Activated naive CD8-positive, alpha-beta T cell treated with anti-CD3 and anti-CD28 coated beads for 36 hours (primary cell): ENCODE measurements around the gene ING4. TPM values are rescaled to one million over a fixed set of nuclear protein-coding genes. Genes with fewer than 3 reads are reported as not detected.

Source experiments
- DNase-seq: peaks from one replicate; pipeline ENCODE4 v3.0.0; 2021
- H3K27ac Mint-ChIP-seq: one replicate; pipeline ENCODE4 v1.8.0; 2022; ENCODE audit warnings: mild to moderate bottlenecking, moderate library complexity, mixed read lengths
- H3K27me3 Mint-ChIP-seq: one replicate; pipeline ENCODE4 v1.8.0; 2022; ENCODE audit warnings: mild to moderate bottlenecking, mixed read lengths
- H3K36me3 Mint-ChIP-seq: one replicate; pipeline ENCODE4 v1.8.0; 2021; ENCODE audit warnings: mild to moderate bottlenecking, mixed read lengths
- H3K4me1 Mint-ChIP-seq: one replicate; pipeline ENCODE4 v1.8.0; 2021; ENCODE audit warnings: mixed read lengths
- H3K4me3 Mint-ChIP-seq: one replicate; pipeline ENCODE4 v1.8.0; 2022; ENCODE audit warnings: mild to moderate bottlenecking, moderate library complexity, mixed read lengths
- H3K9me3 Mint-ChIP-seq: one replicate; pipeline ENCODE4 v1.8.0; 2022; ENCODE audit warnings: mixed read lengths
- total RNA-seq, 2 experiments: library from RNA; stranded (reverse); gene quantifications; one replicate each; pipeline ENCODE4 v1.2.3, GENCODE V29; 2021

The ING4 gene
- total RNA-seq, 2 experiments from 2014 or later: 10.9 to 11.1 TPM

- no peaks in the 10 kb centered on the region for H3K36me3 Mint-ChIP-seq
- peak; percentile 49 for DNase-seq
- peak overlapping the region; percentile 99 for H3K27ac Mint-ChIP-seq
- peak overlapping the region; percentile 85 for H3K4me3 Mint-ChIP-seq
- no peaks in the 10 kb centered on the region for H3K27me3 Mint-ChIP-seq
- H3K4me1 Mint-ChIP-seq: peaks cover 68% of the 10 kb centered on the region
- no peaks in the 10 kb centered on the region for H3K9me3 Mint-ChIP-seq
Observed at GRCh38 chr12:6632026-6632983, 30.6 kb downstream of the ING4 start.

- no peaks in the 10 kb centered on the region for H3K9me3 Mint-ChIP-seq
- H3K36me3 Mint-ChIP-seq: peaks cover 2% of the 10 kb centered on the region
- H3K4me3 Mint-ChIP-seq: peak overlapping the region; percentile 85
- no peak for DNase-seq
- H3K27ac Mint-ChIP-seq: peak overlapping the region; percentile 99
- H3K27me3 Mint-ChIP-seq: no peaks in the 10 kb centered on the region
- H3K4me1 Mint-ChIP-seq: peaks cover 73% of the 10 kb centered on the region
Observed at GRCh38 chr12:6631549-6631961, 31.4 kb downstream of the ING4 start.

- peaks cover 69% of the 10 kb centered on the region for H3K4me1 Mint-ChIP-seq
- peak overlapping the region; percentile 99 for H3K27ac Mint-ChIP-seq
- H3K9me3 Mint-ChIP-seq: no peaks in the 10 kb centered on the region
- no peaks in the 10 kb centered on the region for H3K27me3 Mint-ChIP-seq
- DNase-seq: no peak
- H3K36me3 Mint-ChIP-seq: peaks cover 3% of the 10 kb centered on the region
- H3K4me3 Mint-ChIP-seq: peak overlapping the region; percentile 85
Observed at GRCh38 chr12:6630736-6631135, 32.2 kb downstream of the ING4 start.

GRCh38 chr12:6627616-6628015 is 35.3 kb downstream of the ING4 start:
- H3K4me3 Mint-ChIP-seq: peak overlapping the region; percentile 71
- peak overlapping the region; percentile 84 for H3K27ac Mint-ChIP-seq
- DNase-seq: no peak
- H3K4me1 Mint-ChIP-seq: peaks cover 48% of the 10 kb centered on the region
- H3K27me3 Mint-ChIP-seq: no peaks in the 10 kb centered on the region
- H3K9me3 Mint-ChIP-seq: no peaks in the 10 kb centered on the region
- peaks cover 3% of the 10 kb centered on the region for H3K36me3 Mint-ChIP-seq

- no peak for DNase-seq
- peaks cover 3% of the 10 kb centered on the region for H3K36me3 Mint-ChIP-seq
- peak overlapping the region; percentile 22 for H3K4me3 Mint-ChIP-seq
- no peaks in the 10 kb centered on the region for H3K9me3 Mint-ChIP-seq
- peak overlapping the region; percentile 84 for H3K27ac Mint-ChIP-seq
- peaks cover 40% of the 10 kb centered on the region for H3K4me1 Mint-ChIP-seq
- no peaks in the 10 kb centered on the region for H3K27me3 Mint-ChIP-seq
Observed at GRCh38 chr12:6626654-6627283, 36.1 kb downstream of the ING4 start.

GRCh38 chr12:6620885-6621274 is 42.0 kb downstream of the ING4 start:
- Mint-ChIP-seq H3K27me3 (no peaks in the 10 kb centered on the region), H3K27ac (peak overlapping the region; percentile 85)

GRCh38 chr12:6620137-6620884 is 42.6 kb downstream of the ING4 start:
- peak overlapping the region; percentile 44 for H3K27ac Mint-ChIP-seq

More at GRCh38 chr12:6620885-6621274, 42.0 kb downstream of the ING4 start:
- no peaks in the 10 kb centered on the region for H3K9me3 Mint-ChIP-seq
- peaks cover 12% of the 10 kb centered on the region for H3K4me1 Mint-ChIP-seq
- DNase-seq: no peak
- peaks cover 9% of the 10 kb centered on the region for H3K36me3 Mint-ChIP-seq
- peak overlapping the region; percentile 77 for H3K4me3 Mint-ChIP-seq

GRCh38 chr12:6618483-6619225 is 44.3 kb downstream of the ING4 start:
- no peak for DNase-seq
- Mint-ChIP-seq H3K4me1 (peaks cover 14% of the 10 kb centered on the region), H3K36me3 (peaks cover 9% of the 10 kb centered on the region), H3K27me3 (no peaks in the 10 kb centered on the region), H3K27ac (peak overlapping the region; percentile 17), H3K9me3 (no peaks in the 10 kb centered on the region), H3K4me3 (no peak overlapping the region)

More at GRCh38 chr12:6620137-6620884, 42.6 kb downstream of the ING4 start:
- Mint-ChIP-seq H3K27me3 (no peaks in the 10 kb centered on the region), H3K4me1 (peaks cover 12% of the 10 kb centered on the region), H3K4me3 (peak overlapping the region; percentile 77), H3K36me3 (peaks cover 9% of the 10 kb centered on the region), H3K9me3 (no peaks in the 10 kb centered on the region)
- peak; percentile 68 for DNase-seq

- Mint-ChIP-seq H3K4me1 (peaks cover 34% of the 10 kb centered on the region), H3K27ac (peak overlapping the region; percentile 4), H3K27me3 (no peaks in the 10 kb centered on the region), H3K36me3 (peaks cover 4% of the 10 kb centered on the region), H3K9me3 (no peaks in the 10 kb centered on the region), H3K4me3 (no peak overlapping the region)
- no peak for DNase-seq
Observed at GRCh38 chr12:6615802-6616201, 47.1 kb downstream of the ING4 start.

- no peaks in the 10 kb centered on the region for H3K36me3 Mint-ChIP-seq
- no peaks in the 10 kb centered on the region for H3K27me3 Mint-ChIP-seq
- DNase-seq: no peak
- no peaks in the 10 kb centered on the region for H3K9me3 Mint-ChIP-seq
- peak overlapping the region; percentile 61 for H3K27ac Mint-ChIP-seq
- H3K4me3 Mint-ChIP-seq: no peak overlapping the region
- peaks cover 35% of the 10 kb centered on the region for H3K4me1 Mint-ChIP-seq
Observed at GRCh38 chr12:6614513-6615172, 48.3 kb downstream of the ING4 start.

GRCh38 chr12:6613776-6614512 is 49.0 kb downstream of the ING4 start:
- H3K27me3 Mint-ChIP-seq: no peaks in the 10 kb centered on the region
- peak; percentile 46 for DNase-seq
- H3K27ac Mint-ChIP-seq: peak overlapping the region; percentile 61
- H3K9me3 Mint-ChIP-seq: no peaks in the 10 kb centered on the region
- no peak overlapping the region for H3K4me3 Mint-ChIP-seq
- H3K36me3 Mint-ChIP-seq: no peaks in the 10 kb centered on the region
- H3K4me1 Mint-ChIP-seq: peaks cover 35% of the 10 kb centered on the region

GRCh38 chr12:6613015-6613775 is 49.7 kb downstream of the ING4 start:
- Mint-ChIP-seq H3K27ac (peak overlapping the region; percentile 55), H3K36me3 (no peaks in the 10 kb centered on the region), H3K27me3 (no peaks in the 10 kb centered on the region), H3K4me3 (no peak overlapping the region), H3K9me3 (no peaks in the 10 kb centered on the region), H3K4me1 (peaks cover 35% of the 10 kb centered on the region)
- DNase-seq: no peak

GRCh38 chr12:6612652-6613014 is 50.3 kb downstream of the ING4 start:
- H3K4me3 Mint-ChIP-seq: peak overlapping the region; percentile 40

More at GRCh38 chr12:6612652-6613014, 50.3 kb downstream of the ING4 start:
- DNase-seq: no peak
- peaks cover 34% of the 10 kb centered on the region for H3K4me1 Mint-ChIP-seq
- H3K9me3 Mint-ChIP-seq: no peaks in the 10 kb centered on the region
- H3K36me3 Mint-ChIP-seq: no peaks in the 10 kb centered on the region
- H3K27ac Mint-ChIP-seq: peak overlapping the region; percentile 55
- H3K27me3 Mint-ChIP-seq: no peaks in the 10 kb centered on the region
